T-helper 2 cell (primary cell): ENCODE data around the gene MYOM1.
"Not testable (repeated sequence)": the region's sequence is repeated elsewhere in the genome, so short reads cannot be mapped to it uniquely, and the experiment has no call there.

Experiments
- DNase-seq, 5 experiments: peaks; one replicate each; pipeline versions ENCODE4 v3.0.0 to v3.0.0-alpha.2; 2012 to 2022

The MYOM1 gene

DNA sequence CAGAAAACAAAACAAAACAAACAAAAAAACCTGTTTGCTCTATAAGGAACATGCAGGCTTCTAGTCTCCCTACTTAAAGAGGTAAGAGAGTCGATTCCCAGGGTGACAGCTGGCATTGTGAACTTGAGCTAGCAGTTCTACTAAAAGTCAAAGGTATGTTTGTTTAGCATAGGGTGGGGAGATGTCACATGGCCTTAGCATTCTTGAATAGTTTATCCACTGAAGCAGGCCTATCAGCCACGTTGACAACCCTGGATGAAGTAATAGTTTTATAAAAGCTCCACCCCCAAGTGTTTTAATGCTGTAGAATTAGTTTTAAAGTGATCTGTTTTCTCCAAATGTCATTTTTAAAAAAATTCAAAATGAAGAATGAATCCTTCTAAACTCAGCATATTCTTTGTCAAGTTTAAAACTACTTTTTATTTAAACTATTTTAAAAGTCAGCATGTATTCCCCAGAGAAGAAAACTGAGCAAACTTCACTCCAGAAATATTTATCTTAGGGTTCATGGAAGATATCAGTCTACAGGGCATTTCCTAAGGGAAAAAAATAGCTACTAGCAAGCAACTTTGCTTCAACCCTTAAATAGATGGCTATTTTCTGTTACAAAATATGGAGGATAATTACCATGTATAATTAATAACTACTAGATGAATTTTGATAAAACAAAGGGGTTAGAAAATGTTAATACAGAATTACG is 1.7 kb downstream of the MYOM1 start:
- no peak for DNase-seq

DNA sequence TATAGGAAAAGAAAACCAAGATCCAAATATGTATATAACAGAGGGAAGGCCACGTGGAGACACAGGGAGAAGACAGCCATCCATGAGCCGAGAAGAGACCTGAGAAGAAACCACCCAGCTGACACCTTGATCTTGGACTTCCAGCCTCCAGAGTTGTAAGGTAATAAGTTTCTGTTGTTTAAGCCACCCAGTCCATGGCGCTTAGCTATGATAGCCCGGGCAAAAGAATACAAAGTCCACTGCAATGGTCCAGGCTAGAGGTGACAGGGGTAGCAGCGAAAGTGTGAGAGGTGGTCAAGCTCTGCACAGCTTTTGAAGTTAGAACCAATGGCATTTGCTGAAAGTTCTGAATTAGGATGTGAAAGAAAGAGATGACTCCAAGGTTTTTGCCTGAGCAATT is 2.8 kb downstream of the MYOM1 start:
- DNase-seq: no peak

DNA sequence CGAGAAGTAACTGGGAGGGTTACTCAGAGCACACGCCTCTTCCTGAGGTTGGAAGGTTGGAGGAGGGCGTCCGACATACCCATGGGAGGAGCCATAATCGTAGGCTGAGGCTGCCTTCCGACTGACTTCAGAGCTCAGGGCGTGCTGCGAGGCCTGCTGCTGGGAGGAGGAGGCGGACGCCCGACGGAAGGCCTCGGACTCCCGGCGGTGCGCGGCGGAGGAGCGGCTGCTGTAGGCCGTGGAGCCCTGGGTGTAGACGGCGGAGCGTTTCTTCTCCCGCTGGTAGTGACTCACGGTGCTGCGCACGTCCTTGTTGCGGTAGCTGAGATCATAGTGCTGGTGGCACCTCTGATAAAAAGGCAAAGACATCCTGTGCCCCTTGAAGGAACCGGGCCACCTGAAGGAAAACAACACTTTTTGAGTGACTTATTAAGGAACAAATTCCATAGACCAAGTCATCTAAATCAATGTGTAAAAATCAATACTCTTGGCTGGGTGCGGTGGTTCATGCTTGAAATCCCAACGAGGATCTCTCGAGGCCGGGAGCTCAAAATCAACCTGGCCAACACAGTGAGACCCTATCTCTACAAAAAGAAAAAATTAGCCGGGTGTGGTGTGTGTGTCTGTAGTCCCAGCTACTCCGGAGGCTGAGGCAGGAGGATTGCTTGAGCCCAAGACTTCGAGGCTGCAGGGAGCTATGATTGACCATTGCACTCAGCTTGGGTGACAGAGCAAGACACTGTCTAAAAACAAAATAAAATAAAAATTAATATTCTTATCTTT is 4.7 kb downstream of the MYOM1 start:
- DNase-seq: no peak

DNA sequence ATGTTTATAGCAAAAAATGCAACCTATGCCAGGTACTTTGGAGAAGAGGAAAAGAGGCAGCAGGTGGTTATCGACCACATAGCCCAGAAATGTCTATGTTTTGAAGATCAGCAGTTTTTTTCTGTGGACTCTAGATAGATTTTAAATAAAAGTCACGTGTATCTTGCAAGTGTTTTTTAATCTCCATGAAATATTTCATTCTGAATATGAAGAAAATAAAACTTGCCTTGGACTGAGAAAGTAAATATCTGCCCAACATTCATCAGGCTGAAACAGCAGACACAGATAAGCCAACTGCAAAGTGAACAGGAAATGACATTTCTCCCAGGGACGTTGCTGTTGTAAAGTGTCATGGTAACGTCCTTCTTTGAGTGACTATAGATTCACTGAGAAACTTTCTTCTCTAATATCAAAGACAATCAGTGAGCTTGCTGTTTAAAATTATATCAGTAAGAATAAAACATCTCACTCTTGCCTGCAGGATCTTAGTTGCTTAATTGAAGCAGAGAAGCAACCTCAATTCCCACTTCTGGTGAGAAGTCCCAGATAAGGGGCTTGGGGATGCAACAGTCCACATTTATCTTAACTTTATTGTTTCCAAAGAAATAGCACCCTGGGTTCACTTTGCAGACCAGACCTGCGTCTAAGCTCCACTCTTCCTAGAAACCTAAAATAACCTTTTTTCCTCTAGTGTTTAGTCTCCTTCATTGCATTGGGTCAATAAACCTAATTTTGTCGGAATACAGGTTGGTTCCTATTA is 6.3 kb downstream of the MYOM1 start:
- peak in 1 of 5 experiments; percentile 68 for DNase-seq

DNA sequence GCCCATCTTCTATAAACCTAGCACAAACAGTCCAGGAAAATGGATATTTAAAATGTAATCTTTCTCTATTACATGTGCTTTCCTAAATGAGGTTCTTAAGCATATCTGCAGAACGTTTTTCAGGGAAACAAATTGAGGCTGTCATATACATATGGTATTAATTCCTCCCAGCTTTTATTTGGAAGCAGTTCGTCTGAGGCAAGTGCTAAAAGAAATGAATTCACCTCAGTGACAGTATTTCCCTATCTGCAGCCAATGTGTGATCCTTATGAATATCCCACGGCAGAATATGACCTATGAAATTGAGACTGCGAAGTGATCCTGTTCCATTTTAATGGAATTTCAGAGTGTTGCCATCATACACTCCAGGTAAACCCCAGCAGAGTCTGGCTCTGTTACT is 7.1 kb downstream of the MYOM1 start:
- no peak for DNase-seq

DNA sequence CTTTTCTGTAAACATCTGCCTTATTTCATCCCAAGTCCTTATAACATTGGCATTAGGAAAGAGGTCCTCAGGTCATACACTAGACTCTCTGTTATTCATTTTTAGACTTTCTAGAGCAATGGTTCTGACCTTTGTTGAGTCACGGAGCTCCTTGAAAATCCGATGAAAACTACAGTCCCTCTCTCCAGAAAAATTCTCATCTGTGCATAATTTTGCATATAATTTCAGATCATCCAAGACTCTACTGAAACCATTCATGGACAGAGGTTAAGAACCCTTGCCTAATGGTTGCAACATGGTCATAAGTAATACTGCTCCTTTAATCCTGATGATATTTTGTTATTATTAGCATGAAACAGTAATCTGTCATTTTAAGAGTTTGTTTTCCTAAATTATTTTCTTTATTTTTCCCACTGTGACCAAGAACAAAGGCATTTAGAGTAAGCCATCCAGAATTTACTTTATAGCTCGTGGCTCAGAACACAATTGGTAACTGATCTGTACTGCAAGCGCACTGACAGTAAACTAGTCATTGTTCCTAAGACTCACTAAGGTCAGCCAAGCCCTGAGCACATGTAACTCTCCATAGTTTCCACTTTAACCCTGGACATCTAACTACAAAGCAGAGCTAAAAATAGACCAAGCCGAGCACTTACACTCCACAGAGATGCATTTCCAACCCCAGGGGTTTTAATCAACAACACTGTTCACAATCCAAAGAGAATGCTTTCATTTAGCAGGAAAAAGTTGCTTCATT is 8.4 kb downstream of the MYOM1 start:
- no peak for DNase-seq

DNA sequence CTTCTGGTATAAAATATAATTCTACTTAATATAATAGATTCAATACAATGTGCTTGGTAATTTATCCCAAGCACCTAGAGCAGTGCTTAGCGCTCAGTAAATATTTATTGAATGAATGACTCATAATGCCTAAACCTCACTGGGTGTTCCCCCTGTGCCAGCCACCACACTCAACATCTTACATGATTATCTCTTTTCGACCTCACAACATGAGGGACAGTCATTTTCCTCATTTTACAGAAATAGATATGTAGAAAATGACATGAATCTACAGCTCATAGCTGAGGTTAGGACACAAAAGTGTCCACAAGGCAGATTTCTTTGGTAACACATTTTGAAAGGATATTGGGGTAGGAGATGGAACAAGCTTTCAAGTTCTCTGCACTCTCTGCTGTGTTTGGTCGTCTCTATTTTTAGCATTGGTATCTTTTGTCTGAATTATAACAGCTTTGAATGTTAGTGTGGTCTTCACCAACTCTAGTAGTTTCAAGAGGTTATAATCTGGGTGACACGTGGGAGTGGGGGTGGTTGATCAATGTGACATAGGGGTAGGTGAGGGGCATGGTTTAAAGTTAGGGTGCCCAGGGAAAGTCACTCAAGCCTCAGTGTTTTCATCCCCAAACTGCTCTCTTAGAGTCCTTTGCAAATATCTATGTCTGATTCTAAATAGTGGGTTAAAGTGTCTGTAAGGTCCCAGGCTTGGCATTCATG is 9.8 kb downstream of the MYOM1 start:
- peak in 1 of 5 experiments; percentile 76 for DNase-seq

DNA sequence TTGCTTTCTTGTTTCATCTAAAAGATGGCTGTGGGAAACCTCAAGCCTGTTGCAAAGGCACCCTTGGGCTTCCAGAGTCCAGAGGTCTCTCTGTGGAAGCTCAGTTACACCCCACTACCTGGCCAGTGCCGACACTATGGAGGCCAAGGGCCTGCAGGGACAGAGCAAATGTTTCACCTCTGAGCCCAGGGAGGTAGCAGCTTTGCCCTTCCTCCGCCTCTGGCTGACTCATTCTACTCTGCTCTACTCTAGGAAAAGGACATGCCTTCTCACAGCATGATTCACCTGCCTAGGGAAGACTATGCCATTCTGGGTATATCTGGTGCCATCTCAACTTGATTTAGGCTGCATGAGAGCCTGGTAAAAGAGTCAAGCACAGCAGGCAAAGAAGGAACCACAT is 12.2 kb downstream of the MYOM1 start:
- DNase-seq: no peak

DNA sequence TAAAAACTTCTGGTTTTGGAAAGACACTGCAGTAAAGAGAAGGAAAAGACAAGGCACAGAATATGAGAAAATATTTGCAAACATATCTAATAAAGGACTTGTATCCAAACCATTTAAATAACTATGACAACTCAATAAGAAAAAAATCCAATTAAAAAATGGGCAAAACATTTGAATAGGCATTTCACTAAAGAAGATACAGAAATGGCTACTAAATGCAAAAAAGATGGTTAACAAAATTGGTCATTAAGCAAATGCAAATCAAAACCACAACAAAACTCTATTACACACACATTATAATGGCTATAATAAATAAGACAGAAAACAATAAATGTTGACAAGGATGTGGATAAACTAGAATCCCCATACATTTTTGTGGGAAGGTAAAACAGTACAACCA is 14.5 kb downstream of the MYOM1 start:
- no peak for DNase-seq

DNA sequence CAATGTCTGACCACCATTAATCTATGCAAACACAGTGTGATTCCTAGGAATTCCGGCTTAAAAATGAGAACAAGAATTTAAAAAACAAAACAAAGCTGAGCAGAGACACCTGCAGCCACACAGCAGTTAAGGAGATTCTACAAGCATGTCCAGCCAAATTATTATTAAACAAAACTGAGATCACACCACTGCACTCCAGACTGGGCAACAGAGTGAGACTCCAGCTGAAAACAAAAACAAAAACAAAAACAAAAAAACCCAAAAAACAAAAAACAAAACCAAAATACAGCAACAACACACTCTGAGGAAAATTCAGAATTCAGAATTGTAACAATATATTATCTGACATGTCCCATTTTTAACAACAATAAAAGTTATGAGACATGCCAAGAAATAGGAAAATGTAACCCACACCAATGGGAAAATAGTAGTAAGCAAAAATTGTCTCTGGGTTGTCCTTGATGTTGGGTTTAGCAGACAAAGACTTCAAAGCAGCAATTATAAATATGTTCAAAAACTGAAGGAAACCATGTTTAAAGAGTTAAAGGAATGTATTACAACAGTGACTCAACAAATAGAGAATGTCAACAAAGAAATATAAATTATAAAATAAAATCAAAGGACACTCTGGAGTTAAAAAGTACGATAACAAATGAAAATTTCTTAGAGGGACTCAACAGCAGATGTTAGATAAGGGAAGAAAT is 19.7 kb downstream of the MYOM1 start:
- no peak for DNase-seq

DNA sequence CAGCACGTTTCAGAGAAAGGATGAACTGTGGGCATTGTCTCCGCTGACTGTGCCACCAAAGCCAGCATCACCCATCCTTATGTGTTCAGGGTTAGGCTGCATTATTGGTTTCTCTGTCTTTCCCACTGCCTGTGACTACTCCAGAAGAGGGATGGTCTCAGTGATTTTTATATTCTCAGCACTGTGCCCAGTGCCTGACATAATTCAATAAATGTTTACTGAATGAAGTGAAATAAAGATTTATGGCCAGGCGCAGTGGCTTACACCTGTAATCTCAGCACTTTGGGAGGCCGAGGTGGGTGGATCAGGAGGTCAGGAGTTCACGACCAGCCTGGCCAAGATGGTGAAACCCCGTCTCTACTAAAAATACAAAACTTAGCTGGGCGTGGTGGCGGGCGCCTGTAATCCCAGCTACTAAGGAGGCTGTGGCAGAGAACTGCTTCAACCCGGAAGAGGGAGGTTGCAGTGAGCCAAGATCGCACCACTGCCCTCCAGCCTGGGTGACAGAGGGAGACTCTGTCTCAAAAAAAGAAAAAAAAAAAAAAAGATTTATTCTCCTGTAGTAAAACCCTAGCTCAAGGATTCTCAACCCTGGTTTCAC is 21.4 kb downstream of the MYOM1 start:
- DNase-seq: not testable (repeated sequence)

DNA sequence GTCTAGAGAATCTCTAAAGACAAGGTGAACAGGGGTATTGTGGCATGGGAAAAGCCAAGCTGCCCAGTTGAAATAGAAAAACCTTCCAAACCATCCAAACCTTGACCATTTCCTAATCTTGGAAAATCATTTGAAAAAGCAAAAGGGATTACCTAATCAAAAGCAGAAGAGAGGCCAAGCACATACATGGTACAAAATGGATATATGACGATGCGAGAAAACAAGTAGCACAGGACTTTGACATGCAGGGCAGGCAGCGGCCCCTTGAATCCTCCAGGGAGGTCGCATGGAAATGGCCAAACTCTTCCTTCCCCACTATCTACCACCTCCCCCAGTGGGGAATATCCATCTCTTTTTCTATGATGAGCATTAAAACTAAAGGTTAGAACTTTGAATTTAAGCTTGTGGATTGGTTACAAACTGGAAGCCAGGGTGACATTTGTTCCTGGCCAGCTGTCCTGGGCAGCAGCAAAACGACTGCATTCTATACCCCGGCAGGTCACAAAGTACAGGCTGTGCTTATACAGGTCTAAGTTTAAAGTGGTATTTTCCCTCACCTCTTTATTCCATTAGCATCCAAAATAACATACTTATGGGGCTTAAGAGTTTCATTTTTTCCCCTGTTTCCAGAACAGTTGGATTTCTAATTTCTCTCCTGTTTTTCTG is 24.7 kb downstream of the MYOM1 start:
- DNase-seq: no peak

DNA sequence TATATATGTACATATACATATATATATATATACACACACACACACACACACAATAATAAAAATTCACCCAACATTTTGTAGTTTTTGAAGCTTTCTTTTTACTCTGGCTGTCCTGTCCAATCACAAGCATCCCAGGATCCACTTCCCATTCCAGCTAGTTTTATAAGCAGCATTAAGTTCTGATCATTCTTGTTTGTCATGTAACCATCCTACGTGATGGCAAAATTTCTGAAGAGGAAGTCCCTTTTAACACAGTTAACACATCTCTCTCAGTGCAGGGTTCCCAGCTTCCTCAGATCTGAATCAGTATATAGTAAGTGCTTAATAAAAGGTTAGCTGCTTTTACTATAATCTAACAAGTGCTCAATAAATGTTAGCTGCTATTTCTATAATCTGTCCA is 26.4 kb downstream of the MYOM1 start:
- DNase-seq: no peak

DNA sequence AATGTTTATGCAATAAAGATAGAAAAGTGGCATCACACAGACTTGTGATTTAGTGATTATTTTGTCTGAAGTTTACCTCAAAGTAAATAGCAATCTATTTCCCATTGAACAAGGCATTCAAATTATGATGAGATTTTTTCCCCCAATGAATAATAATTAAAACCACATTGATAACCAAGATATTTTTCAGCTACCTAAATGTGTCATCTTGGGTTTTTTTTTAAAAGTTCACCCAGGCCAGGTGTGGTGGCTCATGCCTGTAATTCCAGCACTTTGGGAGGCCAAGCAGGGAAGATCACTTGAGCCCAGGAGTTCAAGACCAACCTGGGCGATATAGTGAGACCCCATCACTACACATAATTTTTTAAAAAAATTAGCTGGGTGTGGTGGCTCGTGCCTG is 27.0 kb downstream of the MYOM1 start:
- DNase-seq: no peak

DNA sequence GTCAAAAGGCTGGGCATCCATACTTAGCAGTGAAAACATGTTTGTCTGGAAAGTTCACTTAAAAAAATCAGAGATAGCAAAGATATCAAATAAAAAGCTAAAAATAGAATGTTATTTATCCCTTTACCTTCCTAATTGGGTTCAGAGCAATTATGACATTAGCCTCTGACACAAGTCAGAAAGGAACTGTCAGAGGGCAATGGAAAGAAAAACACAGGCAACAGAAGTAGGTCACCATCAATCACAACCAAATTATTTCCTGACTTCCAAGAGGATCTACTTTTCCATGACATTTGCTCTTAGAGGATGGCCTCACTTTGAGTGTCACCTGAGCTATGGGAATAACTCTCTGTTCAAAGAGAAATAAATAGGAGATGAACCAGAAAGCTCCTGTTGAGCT is 27.5 kb downstream of the MYOM1 start:
- DNase-seq: no peak

DNA sequence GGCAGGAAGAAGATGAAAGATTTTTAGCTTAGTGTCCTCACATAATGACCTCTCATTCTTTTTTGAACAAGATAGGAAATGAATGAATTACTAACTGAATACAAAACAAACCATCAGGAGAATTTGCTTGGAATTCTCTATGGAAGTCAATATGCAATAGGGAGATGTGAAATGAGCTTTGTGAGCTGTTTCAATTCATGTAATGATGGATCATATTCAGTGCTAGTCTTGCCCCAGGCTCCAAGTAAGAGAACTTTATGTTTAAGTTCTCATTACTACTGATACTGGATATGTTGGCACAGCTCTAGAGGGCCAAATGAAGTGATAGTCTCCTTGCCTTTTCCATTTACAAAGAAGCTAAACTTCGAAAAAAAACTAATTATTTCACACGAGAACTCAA is 29.2 kb downstream of the MYOM1 start:
- no peak for DNase-seq

DNA sequence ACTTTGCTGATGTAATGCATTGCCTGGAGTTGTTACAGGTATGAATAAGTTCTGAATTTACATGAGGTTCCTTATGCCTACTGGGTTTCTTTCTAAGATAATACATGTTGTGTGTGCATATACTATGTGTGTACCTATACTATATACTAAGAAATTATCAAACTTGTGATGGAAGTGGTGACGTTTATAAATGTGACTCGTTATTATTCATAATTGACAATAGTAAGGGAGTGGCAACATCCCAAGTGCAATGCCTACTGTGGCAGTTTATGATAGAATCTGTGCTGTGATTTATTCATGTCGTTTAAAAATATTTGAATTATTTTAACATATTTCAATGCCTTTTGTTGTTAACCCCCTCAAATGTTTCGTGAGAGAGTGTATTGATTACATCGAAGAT is 29.9 kb downstream of the MYOM1 start:
- no peak for DNase-seq

DNA sequence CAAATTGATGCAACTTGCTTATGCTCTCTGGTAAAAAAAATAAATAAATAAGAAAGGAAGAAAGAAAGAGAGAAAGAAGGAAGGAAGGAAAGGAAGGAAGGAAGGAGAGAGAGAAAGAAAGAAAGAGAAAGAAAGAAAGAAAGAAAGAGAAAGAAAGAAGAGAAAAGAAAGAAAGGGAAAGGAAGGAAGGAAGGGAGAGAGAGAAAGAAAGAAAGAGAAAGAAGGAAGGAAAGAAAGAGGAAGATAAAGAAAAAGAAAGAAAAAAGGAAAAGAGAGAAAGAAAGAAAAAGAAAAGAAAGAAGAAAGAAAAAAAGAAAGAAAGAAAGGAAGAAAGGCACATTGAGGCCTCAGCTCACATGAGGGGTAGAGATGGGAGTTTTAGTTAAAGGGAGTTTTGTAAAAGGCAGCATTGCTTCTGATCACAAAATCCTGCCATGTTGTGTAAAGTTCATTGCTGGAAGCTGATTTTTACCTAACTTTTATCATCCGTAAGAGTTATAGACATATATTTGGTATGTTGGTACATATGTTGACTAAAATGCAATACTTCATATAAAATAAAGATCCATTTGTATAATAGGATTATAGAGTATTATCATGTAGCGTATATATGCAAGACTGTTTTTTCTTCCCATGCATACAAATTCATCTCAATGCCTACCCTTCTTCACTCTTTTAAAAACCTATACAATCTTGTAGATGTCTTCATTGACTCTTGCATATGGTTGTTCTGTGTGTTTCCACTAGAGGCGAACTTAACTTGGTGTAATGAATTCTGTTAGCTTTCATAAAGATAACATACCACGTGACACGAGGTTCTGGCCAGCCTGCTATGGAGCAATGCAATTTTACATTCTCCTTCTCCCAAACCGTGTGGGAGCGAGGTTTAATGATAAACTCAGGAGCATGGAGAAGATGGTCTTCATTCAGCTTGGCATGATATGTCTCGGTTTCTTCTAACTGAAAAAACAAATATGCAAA is 32.8 kb downstream of the MYOM1 start:
- peak in 1 of 5 experiments; percentile 14 for DNase-seq

DNA sequence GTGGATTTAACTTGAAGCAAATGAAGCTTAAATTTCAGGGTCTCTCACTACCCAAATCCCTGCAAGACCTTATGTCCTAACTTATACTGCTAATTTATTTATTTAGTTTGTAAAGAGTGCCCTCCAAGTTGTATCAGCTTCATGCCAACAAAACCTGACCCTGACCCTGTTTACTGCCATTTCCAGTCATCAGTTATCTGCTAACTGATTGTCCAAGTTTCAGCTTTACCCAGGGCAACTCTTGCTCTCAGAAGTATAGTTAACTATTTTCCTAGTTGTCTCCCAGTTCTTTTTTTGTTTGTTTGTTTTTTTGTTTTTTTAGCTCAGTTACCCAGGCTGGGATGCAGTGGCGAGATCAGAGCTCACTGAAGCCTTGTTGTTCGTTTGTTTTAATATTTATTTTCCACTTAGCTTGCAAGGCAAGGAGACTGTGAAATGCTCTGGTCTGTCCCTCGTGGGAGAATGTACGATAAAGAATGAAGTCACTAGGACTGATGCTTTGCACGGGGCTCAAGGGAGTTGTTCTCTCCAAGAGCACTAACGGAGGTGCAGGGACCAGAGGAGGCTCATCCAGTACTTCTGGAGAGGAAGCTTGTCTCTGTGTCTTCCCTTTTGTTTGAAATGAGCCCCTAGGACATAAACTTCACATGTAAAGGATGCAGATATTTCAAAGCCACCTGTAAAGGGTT is 35.3 kb downstream of the MYOM1 start:
- no peak for DNase-seq
